CD4-positive, alpha-beta T cell treated with Interleukin-6 at 100 ng/mL for 8 hours (primary cell): ENCODE measurements around the gene CEBPG.

ENCODE experiments used
- DNase-seq: peaks from one replicate; pipeline ENCODE4 v3.0.0-alpha.2; 2020; ENCODE audit warnings: mixed read lengths, low spot score

CEBPG gene

DNA sequence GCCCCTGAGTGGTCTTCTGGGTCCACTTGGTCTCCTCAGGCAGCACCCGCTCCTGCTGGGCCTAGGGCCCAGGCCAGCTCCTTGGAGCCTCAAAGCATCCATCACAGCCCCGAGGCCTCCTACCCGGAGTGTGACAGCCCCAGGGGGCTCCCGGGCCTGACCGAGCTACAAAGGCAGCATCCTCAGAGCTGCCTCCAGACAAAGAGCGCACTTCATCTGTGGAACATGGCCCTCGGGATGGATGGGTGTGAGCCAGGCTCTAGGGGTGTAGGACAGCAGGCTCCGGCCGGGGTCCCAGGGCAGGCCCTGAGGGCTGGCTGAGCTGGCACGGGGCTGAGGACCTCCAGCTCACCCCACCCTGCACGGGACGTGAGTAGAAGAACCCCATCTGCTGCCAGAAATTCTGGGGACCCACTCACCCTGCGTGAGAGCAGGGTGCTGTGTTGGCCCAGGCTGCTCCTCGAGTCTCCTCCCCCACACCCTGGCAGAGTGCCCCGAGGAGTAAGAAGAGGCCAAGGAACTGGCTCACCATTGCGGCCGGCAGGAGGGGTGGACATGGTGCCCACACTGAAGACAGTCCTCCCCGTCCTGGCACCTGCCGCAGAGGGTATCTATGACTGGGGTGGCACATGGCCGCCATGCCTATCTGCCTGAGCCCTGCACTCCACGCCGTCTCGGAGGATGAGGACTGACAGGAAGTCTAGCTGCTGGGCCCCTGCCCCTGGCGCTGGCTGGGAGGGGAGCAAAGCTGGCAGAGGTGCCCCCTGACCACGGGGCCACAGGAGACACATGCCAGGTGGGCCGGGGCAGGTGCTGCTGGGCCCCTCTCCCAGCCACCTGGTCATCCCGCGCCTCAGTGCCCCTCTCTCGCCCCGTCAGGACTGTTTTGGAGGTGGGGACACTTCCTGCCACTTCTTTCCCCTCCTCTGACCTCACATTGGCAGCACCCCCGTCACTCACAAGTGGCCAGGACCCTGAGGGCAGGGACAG, 22.3 kb downstream of the CEBPG start:
- no peak for DNase-seq

GRCh38 chr19:33396701-33397535, 23.4 kb downstream of the CEBPG start:
- no peak for DNase-seq

GRCh38 chr19:33397536-33398360, 24.2 kb downstream of the CEBPG start:
- DNase-seq: no peak

GRCh38 chr19:33398361-33399060, 25.0 kb downstream of the CEBPG start:
- DNase-seq: no peak

GRCh38 chr19:33399081-33399744, 25.7 kb downstream of the CEBPG start:
- no peak for DNase-seq

DNA sequence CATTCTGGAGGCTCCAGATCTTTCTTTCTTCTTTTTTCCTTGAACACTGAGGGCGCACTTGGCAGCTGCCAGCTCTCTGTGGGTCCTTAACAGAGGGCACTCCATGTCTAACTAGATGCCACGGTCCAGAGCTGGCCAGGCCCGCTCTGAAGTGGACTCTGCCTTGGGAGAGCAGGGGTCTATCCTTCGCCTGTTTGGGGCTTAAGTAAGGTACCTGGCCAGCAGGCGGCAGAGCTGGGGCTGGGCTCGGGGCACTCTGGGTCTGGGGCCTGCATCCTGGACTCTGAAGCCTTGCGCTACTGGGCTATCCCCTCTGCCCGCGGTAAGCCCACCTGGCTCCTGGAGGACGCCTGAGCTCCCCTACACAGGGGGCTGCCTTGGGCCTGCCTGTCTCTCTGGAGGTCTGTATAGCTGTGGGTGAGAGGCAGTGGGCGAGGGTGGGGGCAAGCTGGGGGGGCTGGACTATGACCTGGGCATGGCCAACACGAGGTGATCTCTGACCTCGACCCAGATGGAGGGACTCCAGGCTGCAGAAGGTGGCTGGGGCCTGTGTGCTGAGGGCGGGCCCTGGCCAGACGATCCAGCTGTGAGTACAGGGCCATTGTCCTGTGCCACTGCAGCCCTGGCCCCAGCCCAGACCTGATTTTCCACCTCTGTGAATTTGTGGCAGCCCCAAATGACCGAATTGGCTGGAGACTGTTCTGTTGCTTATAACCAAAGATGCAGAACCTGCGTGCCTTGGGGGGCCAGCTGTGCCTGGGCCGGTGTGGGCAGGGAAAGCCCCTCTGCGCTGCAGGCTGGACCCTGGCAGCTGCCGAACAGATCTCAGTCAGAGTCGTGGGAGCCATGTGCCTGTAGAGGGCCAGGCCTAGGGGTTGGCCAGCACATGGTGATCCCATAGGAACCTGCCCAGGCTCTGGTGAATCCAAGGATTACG, 26.5 kb downstream of the CEBPG start:
- no peak for DNase-seq

DNA sequence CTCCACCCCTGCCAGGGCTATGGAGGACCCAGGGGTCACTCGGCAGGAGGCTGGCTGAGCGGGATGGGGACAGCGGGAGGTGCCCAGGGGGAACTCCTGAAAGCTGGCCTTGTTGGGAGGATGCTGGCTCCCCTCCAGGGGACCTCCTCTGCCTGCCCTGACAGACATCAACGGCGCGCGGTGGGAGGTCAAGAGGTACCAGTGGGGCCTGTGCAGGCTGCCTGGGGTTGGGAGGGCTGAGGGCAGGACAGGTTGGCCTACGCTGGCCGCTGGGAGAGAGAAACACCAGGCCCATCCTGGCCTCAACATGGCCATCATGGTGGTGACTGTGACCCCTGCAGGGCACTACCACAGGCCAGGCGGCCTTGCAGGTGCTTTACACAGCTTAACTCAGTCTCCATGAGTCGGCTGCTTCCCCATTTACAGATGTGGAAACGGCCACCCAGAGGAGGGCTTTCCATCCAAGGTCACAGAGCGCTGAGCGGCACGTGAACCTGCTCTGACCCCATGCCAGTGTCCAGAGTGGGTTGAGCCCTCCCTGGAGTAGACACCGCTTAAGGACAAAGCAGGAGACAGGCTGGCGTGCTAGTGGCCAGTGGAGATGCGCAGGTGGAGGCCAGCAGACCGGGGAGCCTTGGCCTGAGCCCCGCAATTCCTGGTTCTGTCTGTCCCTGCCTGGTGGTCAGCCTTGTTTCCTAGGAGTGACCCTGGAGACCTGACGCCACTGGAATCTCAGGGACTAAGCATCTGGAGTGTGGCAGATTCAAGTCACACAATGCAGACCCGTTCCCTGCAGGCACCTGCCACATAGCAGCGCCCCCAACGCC, 27.6 kb downstream of the CEBPG start:
- no peak for DNase-seq

- no peak for DNase-seq
Measured at GRCh38 chr19:33401683-33402420, 28.3 kb downstream of the CEBPG start.

- DNase-seq: no peak
Measured at GRCh38 chr19:33402421-33403220, 29.1 kb downstream of the CEBPG start.

GRCh38 chr19:33403221-33403972, 29.9 kb downstream of the CEBPG start:
- no peak for DNase-seq

GRCh38 chr19:33403973-33404304, 30.4 kb downstream of the CEBPG start:
- no peak for DNase-seq

DNA sequence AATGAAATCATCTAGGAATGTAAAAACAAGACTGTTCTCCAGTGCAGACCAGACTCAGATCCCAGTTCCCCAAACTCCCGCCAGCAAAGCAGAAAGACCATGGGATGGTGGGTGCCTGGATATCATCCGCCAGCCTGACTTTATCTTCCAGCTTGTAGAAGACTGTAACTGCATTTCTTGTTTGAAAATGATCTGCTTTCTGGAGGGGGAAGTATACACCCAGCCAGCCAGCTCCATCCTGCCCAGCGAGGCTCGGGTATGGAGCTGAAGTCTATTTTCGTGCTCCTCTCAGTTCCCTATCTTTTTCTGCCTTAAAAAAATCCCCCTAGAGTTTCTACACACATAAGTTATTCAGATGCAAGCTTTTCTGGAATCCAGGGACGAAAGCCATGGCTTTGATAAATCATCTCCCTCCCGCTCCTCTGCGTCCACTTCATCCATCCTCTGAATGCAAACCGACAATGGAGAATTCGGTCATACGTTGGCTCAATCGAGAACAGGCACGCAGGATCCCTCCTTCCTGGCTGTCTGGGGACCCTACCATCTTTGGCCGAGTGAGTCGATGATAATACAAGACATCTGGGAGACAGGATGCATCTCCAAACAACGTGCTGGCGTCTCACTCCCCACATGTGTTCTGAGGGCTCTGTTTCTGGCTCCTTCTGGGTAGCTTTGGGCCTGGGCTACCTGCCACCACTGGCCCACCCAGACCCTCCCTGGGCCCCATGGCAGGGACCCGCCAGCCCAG, 31.2 kb downstream of the CEBPG start:
- no peak for DNase-seq

DNA sequence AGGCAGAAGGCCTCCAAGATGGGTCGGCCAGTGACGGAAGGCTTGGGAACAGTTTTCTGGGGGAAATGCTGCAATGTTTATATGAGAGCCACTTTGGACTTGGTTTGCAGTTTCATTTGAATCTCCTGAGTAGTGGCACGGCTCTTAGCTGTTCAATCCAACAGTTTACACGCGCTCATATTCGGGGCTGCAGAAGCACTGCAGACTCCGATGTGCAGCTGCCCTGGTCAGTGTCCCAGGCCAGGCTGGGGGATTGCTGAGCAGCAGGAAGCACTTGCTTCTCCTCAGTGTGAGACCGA, 31.7 kb downstream of the CEBPG start:
- no peak for DNase-seq

DNA sequence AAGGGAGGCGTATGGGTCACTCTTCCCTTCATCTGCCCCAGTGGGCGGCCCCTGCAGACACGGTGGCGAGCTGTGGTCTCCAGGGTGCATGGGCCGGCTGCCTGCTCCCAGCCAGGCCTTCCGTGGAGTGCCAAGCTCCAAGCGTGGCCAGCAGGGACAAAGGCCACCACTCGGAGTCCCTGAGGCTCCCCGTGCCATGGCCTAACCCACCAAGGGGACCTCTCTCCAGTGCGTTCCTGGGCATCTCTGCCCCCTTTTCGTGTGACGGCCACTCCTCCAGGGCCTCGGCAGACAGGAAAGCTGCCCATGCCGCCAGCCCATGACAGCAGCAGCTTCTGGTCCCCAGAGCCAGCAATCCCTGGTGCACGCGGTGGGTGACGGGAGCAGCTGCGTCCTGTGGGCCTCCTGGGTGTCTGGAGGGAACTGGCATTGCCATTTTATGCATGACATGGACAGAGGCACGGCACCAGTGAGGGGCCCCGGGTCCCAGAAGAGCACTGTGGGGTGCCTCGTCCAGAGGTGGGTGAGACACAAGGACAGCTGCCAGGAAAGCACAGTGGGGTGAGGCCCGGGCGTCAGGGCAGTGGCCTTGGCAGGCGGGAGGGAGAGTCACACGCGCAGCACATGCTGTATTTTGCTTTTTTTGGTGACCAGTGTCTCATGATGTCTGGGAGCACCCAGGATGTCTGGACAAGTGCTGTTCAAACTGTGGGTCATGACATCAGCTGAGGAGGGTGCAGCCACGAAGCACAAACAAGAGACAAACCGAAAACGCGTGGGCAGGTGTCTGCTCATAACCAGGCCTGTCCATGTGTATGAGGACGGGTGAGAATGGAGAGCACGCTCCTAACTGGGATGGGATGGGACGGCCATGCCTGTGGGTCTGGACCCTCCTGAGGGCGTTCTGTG, 32.3 kb downstream of the CEBPG start:
- DNase-seq: no peak

DNA sequence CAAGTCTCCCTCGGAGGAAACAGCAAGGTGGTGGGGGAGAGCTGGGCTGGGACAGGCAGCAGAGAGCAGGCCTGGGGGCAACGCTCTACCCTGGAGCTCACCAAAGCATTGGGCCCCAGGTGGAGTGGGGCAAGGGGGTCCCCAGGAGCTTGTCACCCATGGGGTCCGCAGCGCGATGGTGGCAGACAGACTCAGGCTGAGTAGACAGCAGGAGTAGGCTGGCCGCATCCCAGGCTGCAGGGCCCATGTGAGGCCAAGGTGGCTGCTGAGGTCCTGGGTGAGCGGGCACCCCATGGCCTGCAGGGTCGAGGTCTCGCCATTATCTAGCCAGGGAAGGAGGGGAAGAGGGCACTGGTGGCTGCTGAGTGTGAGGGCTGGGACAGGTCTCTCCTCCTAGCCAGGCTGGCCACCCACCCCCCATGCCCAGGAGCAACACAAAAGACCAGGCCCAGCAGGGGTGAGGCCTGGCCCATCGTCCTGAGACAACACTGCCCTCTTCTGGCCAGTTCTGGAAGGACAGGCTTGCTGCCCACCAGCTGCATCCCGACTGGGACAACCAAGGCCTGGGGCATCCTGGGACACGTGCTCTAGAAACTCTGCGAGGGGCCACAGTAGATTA, 33.1 kb downstream of the CEBPG start:
- DNase-seq: peak; percentile 65
